Endothelial cell of umbilical vein (primary cell): Measurements from ENCODE around the gene PTPRD. TPM values are rescaled to one million over a fixed set of nuclear protein-coding genes. Genes with fewer than 3 reads are reported as not detected.
A peak's percentile ranks its signal among the peaks of the same experiment; 100 is the strongest.

Experiments
- BruUV-seq: library from RNA; stranded (reverse); fragments of 400-500 nt; replicated peaks from 2 replicates; lab custom pipeline; 2021; lab: Mats Ljungman, UMichigan
- CTCF ChIA-PET: fragments of 300-600, 350-600 bp; sonication (Branson Sonifier 250); formaldehyde crosslinking; loops from one replicate; lab custom pipeline; 2021; ENCODE audit warnings: antibody characterized with exemption, inconsistent platforms; lab: Charles Lee
- POLR2A ChIA-PET: fragments of 300-600, 350-600 bp; sonication (Branson Sonifier 250); formaldehyde crosslinking; loops from one replicate; lab custom pipeline; 2021; ENCODE audit warnings: antibody characterized with exemption, inconsistent platforms; lab: Charles Lee
- DNase-seq: peaks from one replicate; pipeline ENCODE4 v3.0.0-alpha.2; 2011; ENCODE audit warnings: low read depth, low spot score
- FAIRE-seq: peaks from 2 replicates; lab custom pipeline; 2011; peaks lifted over from hg19 to GRCh38; lab: Jason Lieb, UNC
- H2AFZ ChIP-seq: 2 replicates; pipeline ENCODE4 v1.6.0; 2012; ENCODE audit warnings: low read depth, low read length, control low read depth, inconsistent platforms
- H3K27ac ChIP-seq: 2 replicates; pipeline ENCODE4 v1.5.1; 2011; ENCODE audit warnings: low read depth, mild to moderate bottlenecking, control low read depth, low read length, moderate library complexity; ENCODE audit not compliant: insufficient read depth
- H3K27me3 ChIP-seq, 2 experiments: 2 replicates each; pipeline versions ENCODE4 v1.6.0 to v1.6.1; 2011; ENCODE audit warnings: low read length in 2 of 2, mixed read lengths in 1 of 2; ENCODE audit not compliant: control insufficient read depth in 2 of 2, insufficient read depth in 2 of 2
- H3K36me3 ChIP-seq, 2 experiments: 2 replicates in 1 of 2; 3 replicates in 1 of 2; pipeline ENCODE4 v1.5.1; 2011; ENCODE audit warnings: low read length in 2 of 2, mild to moderate bottlenecking in 1 of 2, moderate library complexity in 1 of 2; ENCODE audit not compliant: control insufficient read depth in 2 of 2, insufficient read depth in 2 of 2; ENCODE audit errors: extremely low read depth in 1 of 2
- H3K4me1 ChIP-seq: 3 replicates; pipeline ENCODE4 v1.5.1; 2011; ENCODE audit warnings: mild to moderate bottlenecking, low read length; ENCODE audit not compliant: control insufficient read depth, insufficient read depth; ENCODE audit errors: extremely low read depth
- H3K4me2 ChIP-seq: 2 replicates; pipeline ENCODE4 v1.6.1; 2011; ENCODE audit warnings: low read length, control low read depth, mixed read lengths; ENCODE audit not compliant: insufficient read depth
- H3K4me3 ChIP-seq, 3 experiments: fragments of 200-600 bp in 1 of 3; sonication (generic), shearing (Covaris generic) in 1 of 3; replicated peaks in 1 of 3; 2 replicates each; pipeline ENCODE4 v1.5.1; 2011 to 2016; ENCODE audit warnings: control low read depth in 3 of 3, low read length in 3 of 3, mild to moderate bottlenecking in 2 of 3, inconsistent platforms in 1 of 3, low read depth in 1 of 3, moderate library complexity in 1 of 3; ENCODE audit not compliant: insufficient read depth in 1 of 3
- H3K79me2 ChIP-seq: 2 replicates; pipeline ENCODE4 v1.6.0; 2012; ENCODE audit warnings: low read length, inconsistent platforms; ENCODE audit not compliant: control insufficient read depth, insufficient read depth
- H3K9ac ChIP-seq: replicated peaks from 2 replicates; pipeline ENCODE3; 2011; ENCODE audit warnings: low read length, control low read depth; ENCODE audit not compliant: insufficient read depth; ENCODE audit errors: extremely low read depth
- H3K9me1 ChIP-seq: replicated peaks from 3 replicates; pipeline ENCODE4 v1.6.0; 2011; ENCODE audit warnings: mild to moderate bottlenecking, low read length; ENCODE audit not compliant: control insufficient read depth, insufficient read depth; ENCODE audit errors: extremely low read depth
- H3K9me3 ChIP-seq: replicated peaks from 2 replicates; pipeline ENCODE4 v1.5.1; 2012; ENCODE audit warnings: low read length, inconsistent platforms; ENCODE audit not compliant: control insufficient read depth, insufficient read depth
- H4K20me1 ChIP-seq: replicated peaks from 2 replicates; pipeline ENCODE3; 2011; ENCODE audit warnings: mild to moderate bottlenecking, low read length; ENCODE audit not compliant: control insufficient read depth, insufficient read depth; ENCODE audit errors: extremely low read depth
- CTCF ChIP-seq, 2 donors: IDR thresholded peaks; 1 replicate in 1 of 2; 2 replicates in 1 of 2; pipeline ENCODE4 v1.5.1; 2011; ENCODE audit warnings: low read length in 2 of 2, mild to moderate bottlenecking in 2 of 2, moderate library complexity in 2 of 2, control low read depth in 1 of 2, inconsistent platforms in 1 of 2, low read depth in 1 of 2; ENCODE audit not compliant: insufficient read depth in 1 of 2; ENCODE audit errors: extremely low read depth in 1 of 2
- EZH2 ChIP-seq: IDR thresholded peaks from 2 replicates; pipeline ENCODE4 v1.6.1; 2012; ENCODE audit warnings: borderline replicate concordance, low read depth, mild to moderate bottlenecking, moderate library complexity, low read length, inconsistent platforms; ENCODE audit not compliant: severe bottlenecking
- FOS ChIP-seq: IDR thresholded peaks from 2 replicates; pipeline ENCODE4 v1.6.1; 2011; ENCODE audit warnings: mild to moderate bottlenecking, low read length, moderate library complexity, borderline replicate concordance; ENCODE audit not compliant: insufficient read depth
- GATA2 ChIP-seq: IDR thresholded peaks from 2 replicates; pipeline ENCODE4 v1.7.0; 2011; ENCODE audit warnings: low read depth, mild to moderate bottlenecking, moderate library complexity, mixed read lengths, low read length; ENCODE audit not compliant: insufficient read length, insufficient read depth
- JUN ChIP-seq: IDR thresholded peaks from 2 replicates; pipeline ENCODE4 v1.6.1; 2011; ENCODE audit warnings: borderline replicate concordance, low read depth; ENCODE audit not compliant: insufficient read length, insufficient read depth
- MAX ChIP-seq: IDR thresholded peaks from 2 replicates; pipeline ENCODE4 v1.6.1; 2011; ENCODE audit not compliant: insufficient read depth, insufficient read length
- MYC ChIP-seq: IDR thresholded peaks from one replicate; pipeline ENCODE4 v1.6.1; 2011; ENCODE audit warnings: mild to moderate bottlenecking, low read depth, low read length
- POLR2A ChIP-seq: IDR thresholded peaks from 2 replicates; pipeline ENCODE4 v1.6.1; 2012; ENCODE audit warnings: low read depth, mild to moderate bottlenecking, control low read depth, low read length
- POLR2AphosphoS5 ChIP-seq: IDR thresholded peaks from 2 replicates; pipeline ENCODE4 v1.6.1; 2012; ENCODE audit warnings: low read depth, mild to moderate bottlenecking, control low read depth, low read length, moderate library complexity; ENCODE audit not compliant: insufficient read depth
- dilution Hi-C: fragments of 300-500 bp; cut with MboI; formaldehyde crosslinking; loops from one replicate; pipeline ENCODE4 v1.15.0; 2019; ENCODE audit warnings: low sequenced_read_pairs; ENCODE audit not compliant: extremely low pct_ligation_motif_present
- intact Hi-C: fragments of 100-400 bp; cut with micrococcal nuclease; formaldehyde crosslinking; loops from one replicate; pipeline ENCODE4 v1.10.0; 2022
- polyA plus RNA-seq, 4 experiments: library from polyadenylated mRNA; depleted of rRNA in 3 of 4; stranded (reverse) in 3 of 4; unstranded in 1 of 4; fragments of >200 nt; gene quantifications; 2 replicates each; pipeline versions ENCODE4 v1.2.1 to v1.2.3, GENCODE V29; 2011 to 2012; ENCODE audit warnings: missing spikeins in 1 of 4
- total RNA-seq: library from RNA; stranded (reverse); gene quantifications from 2 replicates; pipeline ENCODE4 v1.2.3, GENCODE V29; 2021

Gene PTPRD
- total and polyA plus RNA-seq, 2 donors (not counting 3 experiments of a cell fraction or from before 2014, with no cell fraction given): 5.5 to 5.7 TPM

- no peak for FAIRE-seq
- TF ChIP-seq MAX (no peak), JUN (no peak), POLR2A (no peak), EZH2 (no peak), CTCF (IDR thresholded peaks at IDR 0.05; ENCODE audit: extremely low read depth in 1 of 2, insufficient read depth in 1 of 2, low read depth in 1 of 2, low read length in 2 of 2) (no peak), POLR2AphosphoS5 (no peak), MYC (no peak), GATA2 (no peak), FOS (no peak)
- DNase-seq: no peak
- Histone ChIP-seq H3K4me1 (peaks cover 21% of the 10 kb centered on the region), H3K27ac (peak overlapping the region; percentile 45), H2AFZ (no peak overlapping the region), H3K36me3 (no peaks in the 10 kb centered on the region), H3K4me3 (no peak overlapping the region), H3K9me1 (no peaks in the 10 kb centered on the region), H3K9me3 (no peaks in the 10 kb centered on the region), H3K9ac (no peak overlapping the region), H3K79me2 (no peaks in the 10 kb centered on the region), H4K20me1 (no peaks in the 10 kb centered on the region), H3K27me3 (no peaks in the 10 kb centered on the region), H3K4me2 (peak overlapping the region; percentile 60)
- intact Hi-C loops (no loop called here), dilution Hi-C loops (no loop called here)
- BruUV-seq: no TSS peak
- ChIA-PET POLR2A (no interaction called here), CTCF (interaction anchor here (1.1 to 3.4 kb wide), 7 partner anchors 9 to 176 kb away, joined by 3 to 48 read pairs (median 7); no protein-coding TSS in a partner anchor)
Measured at GRCh38 chr9:9783211-9783610, 829.6 kb downstream of the PTPRD start.
